IPS-18a (cell line): ENCODE data around the gene RNH1.

Experiments
- H3K27ac ChIP-seq: one replicate; pipeline ENCODE4 v1.5.1; 2013; ENCODE audit warnings: low read length
- H3K27me3 ChIP-seq: one replicate; pipeline ENCODE4 v1.6.1; 2013; ENCODE audit warnings: mild to moderate bottlenecking, low read length; ENCODE audit not compliant: control insufficient read depth, insufficient read depth
- H3K36me3 ChIP-seq: one replicate; pipeline ENCODE4 v1.6.1; 2013; ENCODE audit warnings: low read depth, low read length; ENCODE audit not compliant: control insufficient read depth
- H3K4me1 ChIP-seq: one replicate; pipeline ENCODE4 v1.6.1; 2013; ENCODE audit warnings: low read depth, low read length; ENCODE audit not compliant: control insufficient read depth
- H3K4me3 ChIP-seq: one replicate; pipeline ENCODE4 v1.5.1; 2013; ENCODE audit warnings: low read length
- H3K9ac ChIP-seq: one replicate; pipeline ENCODE4 v1.6.1; 2013; ENCODE audit warnings: mild to moderate bottlenecking, low read length, moderate library complexity
- H3K9me3 ChIP-seq: one replicate; pipeline ENCODE4 v1.6.1; 2013; ENCODE audit warnings: low read depth, low read length; ENCODE audit not compliant: control insufficient read depth

RNH1 gene

GRCh38 chr11:535519-536454, 28.7 kb upstream of the RNH1 start, which contains the start of gene HRAS:
HRAS (minus strand) TSS chr11:535576.
- H3K27ac ChIP-seq, result no peak within 1 kb of the TSS
- peak within 1 kb of the TSS; percentile 62 for H3K4me3 ChIP-seq
- peak within 1 kb of the TSS; percentile 48 for H3K9ac ChIP-seq
- H3K36me3 ChIP-seq, result no peaks in the 10 kb centered on the region
- H3K9me3 ChIP-seq, result no peaks in the 10 kb centered on the region
- peaks cover 28% of the 10 kb centered on the region for H3K27me3 ChIP-seq
- no peaks in the 10 kb centered on the region for H3K4me1 ChIP-seq

GRCh38 chr11:535210-535518, 28.1 kb upstream of the RNH1 start:
- Histone ChIP-seq H3K4me1 (no peaks in the 10 kb centered on the region), H3K27me3 (peaks cover 28% of the 10 kb centered on the region), H3K9ac (no peak overlapping the region), H3K27ac (no peak overlapping the region), H3K9me3 (no peaks in the 10 kb centered on the region), H3K4me3 (peak overlapping the region; percentile 58), H3K36me3 (no peaks in the 10 kb centered on the region)

GRCh38 chr11:534396-535209, 27.6 kb upstream of the RNH1 start:
- Histone ChIP-seq H3K4me3 (peak overlapping the region; percentile 58), H3K9ac (peak overlapping the region; percentile 48), H3K27ac (no peak overlapping the region), H3K27me3 (peaks cover 28% of the 10 kb centered on the region), H3K36me3 (no peaks in the 10 kb centered on the region), H3K4me1 (no peaks in the 10 kb centered on the region), H3K9me3 (no peaks in the 10 kb centered on the region)

GRCh38 chr11:533586-534395, 26.7 kb upstream of the RNH1 start:
- H3K27me3 ChIP-seq, result peaks cover 28% of the 10 kb centered on the region
- no peak overlapping the region for H3K27ac ChIP-seq
- no peak overlapping the region for H3K9ac ChIP-seq
- H3K4me3 ChIP-seq, result peak overlapping the region; percentile 58
- no peaks in the 10 kb centered on the region for H3K9me3 ChIP-seq
- H3K4me1 ChIP-seq, result no peaks in the 10 kb centered on the region
- no peaks in the 10 kb centered on the region for H3K36me3 ChIP-seq

GRCh38 chr11:532986-533585, 26.0 kb upstream of the RNH1 start:
- Histone ChIP-seq H3K9ac (no peak overlapping the region), H3K9me3 (no peaks in the 10 kb centered on the region), H3K27me3 (peaks cover 22% of the 10 kb centered on the region), H3K36me3 (no peaks in the 10 kb centered on the region), H3K27ac (no peak overlapping the region), H3K4me3 (no peak overlapping the region), H3K4me1 (no peaks in the 10 kb centered on the region)

- Histone ChIP-seq H3K4me1 (no peaks in the 10 kb centered on the region), H3K27me3 (peaks cover 16% of the 10 kb centered on the region), H3K27ac (no peak overlapping the region), H3K9me3 (no peaks in the 10 kb centered on the region), H3K9ac (no peak overlapping the region), H3K4me3 (no peak overlapping the region), H3K36me3 (no peaks in the 10 kb centered on the region)
These were observed 25.5 kb upstream of the RNH1 start for GRCh38 chr11:532527-532985.

- H3K9ac ChIP-seq, result no peak overlapping the region
- no peak overlapping the region for H3K4me3 ChIP-seq
- no peaks in the 10 kb centered on the region for H3K4me1 ChIP-seq
- no peak overlapping the region for H3K27ac ChIP-seq
- no peaks in the 10 kb centered on the region for H3K9me3 ChIP-seq
- peaks cover 11% of the 10 kb centered on the region for H3K27me3 ChIP-seq
- H3K36me3 ChIP-seq, result no peaks in the 10 kb centered on the region
These were observed 25.0 kb upstream of the RNH1 start for GRCh38 chr11:531919-532526.

- Histone ChIP-seq H3K36me3 (no peaks in the 10 kb centered on the region), H3K9me3 (no peaks in the 10 kb centered on the region), H3K4me1 (no peaks in the 10 kb centered on the region), H3K4me3 (no peak overlapping the region), H3K9ac (no peak overlapping the region), H3K27ac (no peak overlapping the region), H3K27me3 (peaks cover 3% of the 10 kb centered on the region)
These were observed 24.2 kb upstream of the RNH1 start for GRCh38 chr11:530960-531831.

GRCh38 chr11:529728-530411, 22.8 kb upstream of the RNH1 start:
- Histone ChIP-seq H3K4me1 (no peaks in the 10 kb centered on the region), H3K9ac (no peak overlapping the region), H3K4me3 (no peak overlapping the region), H3K27ac (no peak overlapping the region), H3K9me3 (no peaks in the 10 kb centered on the region), H3K36me3 (no peaks in the 10 kb centered on the region), H3K27me3 (no peaks in the 10 kb centered on the region)
